LNCAP (cell line): Measurements from ENCODE around the gene TBC1D8.

Source experiments
- TF ChIP-seq, protein P1 (sequence below): fragments of 450-650 bp; IDR thresholded peaks from 2 replicates; pipeline ENCODE4 v1.5.1; 2017; ENCODE audit warnings: mild to moderate bottlenecking

Gene TBC1D8

DNA sequence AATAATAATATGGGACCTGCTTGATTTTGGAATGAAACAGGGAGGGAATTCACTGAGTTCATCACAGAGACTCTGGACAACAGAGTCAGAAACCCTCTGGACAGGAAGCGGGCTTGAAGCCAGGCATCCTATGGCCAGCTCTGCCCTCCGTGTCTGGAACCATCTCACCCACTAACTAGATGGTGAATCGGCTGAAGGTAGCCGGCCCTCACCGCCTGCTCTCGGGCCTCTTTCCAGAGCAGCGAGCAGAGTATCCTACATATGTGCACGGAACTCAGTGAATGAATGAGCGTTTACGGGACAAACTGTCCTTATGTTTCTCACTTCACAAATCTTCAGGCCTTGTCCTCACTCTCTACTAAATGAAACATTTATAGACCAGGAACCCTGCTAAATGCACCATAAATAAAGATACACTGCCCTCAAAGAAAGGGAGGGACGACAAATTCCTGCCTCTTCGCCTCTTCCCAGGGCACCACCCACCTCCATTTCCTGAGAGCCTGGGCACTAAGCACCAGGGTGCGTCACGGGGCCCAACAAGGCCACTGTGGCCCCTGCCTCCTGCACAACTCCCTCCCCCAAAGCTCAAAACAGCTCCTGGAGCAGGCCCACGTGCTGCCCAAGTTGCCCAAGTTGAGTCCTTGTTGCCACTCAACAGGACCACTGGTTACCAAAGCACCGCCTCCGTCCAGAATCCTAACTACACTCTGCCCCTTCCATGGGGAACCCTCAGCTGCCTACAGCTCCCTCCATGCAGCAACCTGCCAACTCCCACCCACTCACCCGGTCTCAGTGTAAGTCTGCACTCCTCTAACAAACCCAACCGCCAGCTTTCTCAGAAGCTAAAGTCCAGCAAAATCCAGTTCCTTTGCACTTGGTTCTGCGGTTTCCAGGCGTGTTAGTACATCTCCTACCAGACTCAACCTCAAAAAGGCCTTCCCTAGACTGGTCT is 1.7 kb downstream of the TBC1D8 start:
- TF ChIP-seq, protein P1, sequence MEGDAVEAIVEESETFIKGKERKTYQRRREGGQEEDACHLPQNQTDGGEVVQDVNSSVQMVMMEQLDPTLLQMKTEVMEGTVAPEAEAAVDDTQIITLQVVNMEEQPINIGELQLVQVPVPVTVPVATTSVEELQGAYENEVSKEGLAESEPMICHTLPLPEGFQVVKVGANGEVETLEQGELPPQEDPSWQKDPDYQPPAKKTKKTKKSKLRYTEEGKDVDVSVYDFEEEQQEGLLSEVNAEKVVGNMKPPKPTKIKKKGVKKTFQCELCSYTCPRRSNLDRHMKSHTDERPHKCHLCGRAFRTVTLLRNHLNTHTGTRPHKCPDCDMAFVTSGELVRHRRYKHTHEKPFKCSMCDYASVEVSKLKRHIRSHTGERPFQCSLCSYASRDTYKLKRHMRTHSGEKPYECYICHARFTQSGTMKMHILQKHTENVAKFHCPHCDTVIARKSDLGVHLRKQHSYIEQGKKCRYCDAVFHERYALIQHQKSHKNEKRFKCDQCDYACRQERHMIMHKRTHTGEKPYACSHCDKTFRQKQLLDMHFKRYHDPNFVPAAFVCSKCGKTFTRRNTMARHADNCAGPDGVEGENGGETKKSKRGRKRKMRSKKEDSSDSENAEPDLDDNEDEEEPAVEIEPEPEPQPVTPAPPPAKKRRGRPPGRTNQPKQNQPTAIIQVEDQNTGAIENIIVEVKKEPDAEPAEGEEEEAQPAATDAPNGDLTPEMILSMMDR: no peak

DNA sequence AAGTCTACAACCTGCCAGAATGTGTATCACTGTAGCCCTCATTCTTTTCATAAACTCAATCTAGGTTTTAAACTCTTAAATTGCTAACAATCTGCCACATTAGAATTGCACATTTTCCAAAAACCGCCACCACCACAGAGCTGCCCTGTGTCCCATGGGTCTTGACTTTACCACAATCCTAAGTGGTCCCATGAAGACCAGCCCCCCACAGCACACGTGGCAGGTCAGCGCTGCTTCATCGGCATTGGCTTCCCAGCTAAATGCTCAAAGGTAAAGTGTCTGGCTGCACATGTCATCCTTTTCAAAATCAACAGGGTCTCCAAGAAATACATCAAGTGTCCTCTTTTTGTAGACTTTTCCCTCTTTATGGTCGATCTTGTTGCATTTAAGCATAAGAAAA is 2.4 kb downstream of the TBC1D8 start:
- TF ChIP-seq, protein P1: no peak

DNA sequence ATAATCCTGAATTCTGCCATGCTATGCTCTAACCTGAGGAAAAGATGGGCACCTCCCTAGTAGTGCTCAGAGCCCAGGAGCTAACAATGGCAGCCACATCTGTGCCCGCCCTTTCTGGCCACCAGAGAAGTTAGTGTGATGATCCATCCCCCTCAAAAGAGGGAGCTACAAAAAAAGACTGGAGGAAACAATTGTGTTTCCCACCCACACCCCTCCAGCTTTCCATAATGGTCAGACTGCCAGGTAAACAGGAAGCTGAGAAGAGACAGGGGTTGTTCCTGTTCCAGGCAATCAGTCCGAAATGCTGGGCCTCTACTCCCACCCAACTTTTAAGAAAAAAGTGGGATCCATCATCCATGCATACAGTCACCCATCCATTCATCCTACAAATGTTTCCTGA is 3.2 kb downstream of the TBC1D8 start:
- TF ChIP-seq, protein P1: no peak

DNA sequence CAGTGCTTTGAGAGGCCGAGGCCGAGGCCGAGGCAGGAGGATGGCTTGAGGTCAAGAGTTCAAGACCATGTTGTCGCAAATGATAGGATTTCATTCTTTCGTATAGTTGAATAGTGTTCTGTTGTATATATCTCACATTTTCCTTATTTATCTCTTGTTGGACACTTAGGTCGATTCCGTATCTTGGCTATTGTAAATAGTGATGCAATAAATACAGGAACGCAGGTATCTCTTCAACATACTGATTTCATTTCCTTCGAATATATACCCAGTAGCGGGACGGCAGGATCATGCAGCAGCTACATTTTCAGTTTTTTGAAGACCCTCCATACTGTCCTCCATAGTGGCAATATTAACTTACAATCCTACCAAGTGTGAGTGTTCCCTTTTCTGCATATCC is 4.1 kb downstream of the TBC1D8 start:
- TF ChIP-seq, protein P1: no peak

DNA sequence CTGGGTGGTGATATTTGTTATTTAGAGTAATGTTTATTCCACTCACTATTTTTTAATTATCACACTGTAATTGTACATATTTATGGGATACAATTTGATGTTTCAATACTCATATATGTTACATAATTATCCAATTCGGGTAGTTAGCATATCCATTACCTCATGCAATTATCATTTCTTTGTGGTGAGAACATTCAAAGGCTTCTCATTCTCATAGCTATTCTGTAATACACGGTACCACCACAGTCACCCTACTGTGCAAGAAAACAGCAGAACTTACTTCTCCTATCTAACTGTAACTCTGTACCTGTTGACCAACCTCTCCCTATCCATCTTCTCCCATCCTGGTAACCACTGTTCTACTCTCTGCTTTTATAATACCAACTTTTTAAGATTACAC is 4.6 kb downstream of the TBC1D8 start:
- TF ChIP-seq, protein P1: no peak

DNA sequence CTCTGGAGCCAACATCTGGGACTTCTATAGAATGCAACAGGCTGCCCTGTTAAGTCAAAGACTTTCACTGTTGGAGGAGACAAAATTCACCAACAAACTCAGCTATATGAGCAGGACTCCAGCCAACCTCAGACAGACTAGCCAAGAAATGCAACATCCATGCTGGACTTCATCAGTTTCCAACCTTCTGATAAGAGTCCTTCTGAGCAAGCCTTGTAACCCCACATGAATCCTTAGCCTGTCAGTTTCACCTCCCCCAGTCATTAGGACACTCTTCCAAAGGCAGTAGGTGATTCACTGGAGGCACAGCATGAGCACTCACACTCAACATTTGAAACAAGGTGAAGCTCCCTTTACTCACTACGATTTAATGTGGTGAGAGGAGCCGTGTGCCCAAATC is 5.8 kb downstream of the TBC1D8 start:
- TF ChIP-seq, protein P1: no peak

DNA sequence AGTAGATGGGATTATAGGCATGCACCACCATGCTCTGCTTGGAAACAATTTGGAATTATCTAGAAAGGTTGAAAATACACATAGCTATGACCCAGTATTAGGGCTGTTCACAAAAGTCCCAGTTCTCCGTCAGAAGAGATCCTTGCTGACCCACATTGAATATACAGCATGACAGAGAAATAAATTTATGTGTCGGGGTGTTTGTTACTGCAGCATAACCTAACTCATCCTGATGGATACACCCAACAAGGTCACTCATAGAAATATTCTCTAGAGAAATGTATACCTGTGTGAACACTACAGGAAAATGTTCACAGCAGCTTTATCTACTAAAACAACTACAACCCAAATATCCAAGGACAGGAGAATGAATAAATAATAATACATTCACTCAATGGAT is 9.0 kb downstream of the TBC1D8 start:
- TF ChIP-seq, protein P1: no peak
